Stimulated activated CD8-positive, alpha-beta memory T cell treated with anti-CD3 and anti-CD28 coated beads, Interleukin-12 subunit alpha, Interleukin-12 subunit beta, amount 100 ng/mL, for 4 hours (primary cell): ENCODE results near the gene TMEM158.

Experiments used
- DNase-seq: peaks from one replicate; pipeline ENCODE4 v3.0.0-alpha.2; 2020; ENCODE audit warnings: low read depth

TMEM158 gene

GRCh38 chr3:45232521-45232920 lies 6.4 kb upstream of the TMEM158 start:
- no peak for DNase-seq

- no peak for DNase-seq
Observed at GRCh38 chr3:45227946-45228345, 1.9 kb upstream of the TMEM158 start.

GRCh38 chr3:45227071-45227820 lies 1.2 kb upstream of the TMEM158 start:
- no peak for DNase-seq

- DNase-seq, result no peak
Observed at GRCh38 chr3:45225465-45226205, 452 bp downstream of the TMEM158 start.

DNA sequence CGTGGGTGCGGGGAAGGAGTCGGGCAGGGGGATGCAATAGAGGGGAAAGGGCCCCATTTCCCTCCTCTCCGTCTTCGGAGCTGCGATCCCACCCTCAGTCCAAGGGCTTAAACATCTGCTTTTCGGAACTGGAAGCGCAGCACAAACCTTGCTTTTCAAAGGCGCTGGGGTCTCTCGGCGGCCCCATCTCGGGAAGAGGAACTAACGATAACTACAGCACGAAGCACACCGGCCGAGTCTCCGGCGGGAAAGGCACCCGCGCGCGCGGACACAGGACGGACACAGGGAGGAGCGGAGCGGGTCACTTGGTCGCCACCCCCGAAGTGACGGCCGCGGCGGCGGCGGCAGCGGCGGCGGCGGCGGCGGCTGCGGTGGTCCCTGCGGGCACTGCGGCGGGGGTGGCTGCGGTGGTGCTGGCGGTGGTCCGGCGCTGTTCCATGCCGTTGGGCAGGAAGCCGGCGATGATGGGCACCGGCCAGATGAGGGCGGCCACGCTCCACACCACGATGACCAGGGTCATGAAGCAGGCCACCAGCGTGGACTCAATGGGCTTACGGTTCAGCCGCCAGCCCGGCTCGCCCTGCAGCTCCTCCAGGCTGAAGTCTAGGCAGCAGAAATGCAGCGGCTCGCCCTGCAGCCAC lies 1.1 kb downstream of the TMEM158 start:
- no peak for DNase-seq

DNA sequence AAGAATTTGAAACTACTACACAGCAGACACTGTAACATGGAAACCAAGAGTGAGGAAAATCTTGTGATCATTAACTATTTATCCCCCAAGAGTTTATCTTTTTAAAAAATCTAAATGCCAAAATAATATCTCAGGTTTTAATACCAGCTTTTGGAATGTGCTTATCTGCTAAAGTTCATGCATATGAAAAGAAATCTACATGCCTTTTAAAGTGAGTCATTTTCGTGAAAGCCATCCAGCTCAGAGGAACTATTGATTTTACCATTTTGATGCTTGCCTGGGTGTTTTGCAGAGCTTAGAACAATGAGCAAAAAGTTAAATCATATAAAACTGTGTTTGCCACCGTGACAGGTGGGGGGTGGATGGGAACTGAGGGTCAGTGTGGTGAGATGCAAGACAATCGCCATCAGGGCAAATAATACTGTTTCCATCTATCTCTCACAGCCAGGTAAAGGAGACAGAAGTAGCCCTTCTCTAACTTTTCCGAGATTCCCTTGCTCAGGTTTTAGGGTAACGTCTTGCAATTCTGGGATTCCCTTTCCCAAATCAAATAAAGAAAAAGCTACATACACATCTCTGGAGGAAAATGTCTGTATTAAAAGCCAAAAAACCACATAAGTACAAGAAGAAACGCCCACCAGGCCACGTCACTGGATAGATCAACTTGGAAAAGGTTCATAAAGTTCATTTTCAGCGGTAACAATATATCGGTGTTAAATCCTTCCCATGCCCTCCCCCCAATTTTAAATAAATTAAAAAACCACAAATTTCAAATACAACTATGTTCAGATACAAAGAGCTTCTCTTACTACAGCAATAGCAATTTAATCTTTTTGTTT lies 2.0 kb downstream of the TMEM158 start:
- no peak for DNase-seq

DNA sequence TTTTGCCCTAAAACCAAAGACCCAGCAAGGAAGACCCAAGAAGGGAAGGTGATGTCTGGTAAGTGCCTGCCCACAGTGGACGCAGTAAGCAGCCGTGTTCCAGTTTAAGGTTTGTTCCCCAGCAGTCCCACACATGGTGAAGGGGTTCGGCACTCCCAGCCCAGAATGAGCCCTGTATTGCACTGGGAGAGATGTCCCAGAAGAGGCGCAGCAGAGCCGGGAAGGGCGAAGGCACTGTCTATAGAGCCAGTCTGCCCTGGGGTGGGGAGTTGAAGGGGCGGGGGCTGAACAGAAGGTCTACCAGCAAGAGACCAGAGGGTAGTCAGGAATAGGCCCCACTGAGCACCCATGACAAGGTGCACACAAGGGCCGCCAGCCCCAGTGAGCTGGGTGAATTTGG lies 6.4 kb downstream of the TMEM158 start:
- no peak for DNase-seq

- DNase-seq, result no peak
Observed at GRCh38 chr3:45218578-45219390, 7.3 kb downstream of the TMEM158 start.

GRCh38 chr3:45216021-45216609 lies 10.0 kb downstream of the TMEM158 start:
- DNase-seq, result no peak

GRCh38 chr3:45215466-45215865 lies 10.6 kb downstream of the TMEM158 start:
- DNase-seq, result no peak

DNA sequence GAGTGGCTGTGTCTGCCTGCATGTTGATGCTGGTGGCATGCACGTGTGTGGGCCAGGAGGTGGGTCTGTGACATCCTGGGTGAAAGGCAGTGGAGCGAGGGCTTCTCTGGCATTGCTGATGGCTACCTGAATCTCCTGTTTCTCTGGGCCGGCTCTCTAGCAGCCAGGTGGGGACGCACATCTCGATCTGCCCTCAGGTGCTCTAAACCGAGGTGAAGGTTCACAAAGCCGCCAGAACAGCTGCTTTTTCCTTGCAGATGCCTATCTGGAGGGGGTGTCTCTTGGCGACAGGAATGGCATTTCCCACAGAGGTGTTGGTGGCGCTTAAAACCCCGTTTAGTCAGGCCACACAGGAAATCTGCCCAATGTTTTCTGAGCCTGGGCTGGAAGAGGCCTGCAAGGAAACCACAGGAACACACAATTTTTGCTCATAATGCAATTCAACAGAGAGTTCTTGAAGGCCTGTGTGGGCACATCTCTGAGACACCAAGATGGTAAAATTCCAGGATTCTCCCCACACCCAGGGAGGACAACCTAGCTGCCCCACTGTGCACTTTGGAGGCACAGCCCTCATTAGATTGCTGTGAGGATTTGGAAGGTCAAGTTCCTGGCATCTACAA lies 11.9 kb downstream of the TMEM158 start:
- no peak for DNase-seq

DNA sequence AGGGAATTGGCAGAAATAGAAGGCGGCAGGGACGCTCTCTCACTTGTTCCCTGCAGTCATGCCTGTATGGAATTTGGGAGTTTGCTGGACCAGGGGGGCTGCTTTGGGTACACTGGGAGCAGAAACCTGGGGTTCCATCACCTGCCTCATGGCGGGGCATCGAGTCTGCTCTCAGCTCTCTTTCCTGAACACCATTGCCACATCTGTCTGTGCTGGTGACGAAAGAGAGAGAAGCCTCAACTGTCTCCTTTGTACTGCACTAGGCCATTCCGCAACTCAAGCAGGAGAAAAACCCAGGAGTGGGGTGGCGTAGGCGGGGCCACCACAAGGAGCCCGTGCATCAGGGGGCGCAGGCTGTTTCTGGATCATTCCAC lies 14.0 kb downstream of the TMEM158 start:
- DNase-seq, result no peak

DNA sequence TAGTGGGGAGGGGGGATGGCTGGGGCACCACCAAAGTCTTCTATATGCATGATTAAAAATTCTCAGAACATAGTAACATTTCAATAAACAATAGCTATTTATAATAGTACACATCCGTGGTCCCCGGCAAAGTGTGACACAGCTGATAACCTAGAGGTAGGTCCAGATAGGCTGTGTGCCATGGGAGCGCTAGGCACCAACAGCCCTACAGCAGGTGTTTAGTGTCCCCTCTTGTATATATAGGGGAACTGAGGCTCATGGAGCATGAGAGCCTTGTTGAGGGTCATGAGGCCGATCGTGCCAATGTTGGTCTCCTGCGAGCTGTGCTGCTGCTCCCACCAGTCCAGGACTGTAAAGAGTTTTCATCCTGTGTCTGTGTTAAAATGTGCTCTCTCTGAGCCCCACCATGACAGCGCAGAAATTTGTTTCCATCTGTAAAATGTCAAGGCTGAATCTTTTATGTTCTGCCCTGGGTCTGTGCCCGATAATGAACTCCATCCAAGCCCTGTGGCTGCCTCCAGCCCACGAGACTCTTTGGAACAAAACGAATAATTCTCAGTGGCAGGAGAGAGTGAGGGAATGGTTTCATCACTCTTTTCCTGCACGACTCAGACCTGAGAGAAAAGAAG lies 14.5 kb downstream of the TMEM158 start:
- no peak for DNase-seq

GRCh38 chr3:45210308-45211041 lies 15.6 kb downstream of the TMEM158 start:
- DNase-seq, result peak; percentile 55

DNA sequence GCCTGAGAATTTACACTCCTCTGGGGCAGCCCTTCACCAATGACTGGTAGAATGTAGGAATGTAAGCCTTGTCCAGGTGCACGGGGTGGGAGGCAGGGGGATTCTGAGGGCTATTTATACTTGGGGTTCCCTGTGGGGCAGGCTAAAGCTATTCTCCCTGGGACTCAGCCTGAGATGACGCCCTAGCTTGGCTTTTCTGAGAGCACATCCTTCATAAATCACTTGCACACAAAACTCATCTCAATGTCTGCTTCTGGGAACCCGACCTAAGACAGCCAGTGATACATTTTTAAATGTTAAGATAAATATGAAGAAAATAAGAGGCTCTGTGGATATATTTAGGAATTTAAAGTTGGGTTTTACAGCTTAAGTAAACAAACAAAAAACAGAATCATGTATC lies 16.6 kb downstream of the TMEM158 start:
- DNase-seq, result no peak

DNA sequence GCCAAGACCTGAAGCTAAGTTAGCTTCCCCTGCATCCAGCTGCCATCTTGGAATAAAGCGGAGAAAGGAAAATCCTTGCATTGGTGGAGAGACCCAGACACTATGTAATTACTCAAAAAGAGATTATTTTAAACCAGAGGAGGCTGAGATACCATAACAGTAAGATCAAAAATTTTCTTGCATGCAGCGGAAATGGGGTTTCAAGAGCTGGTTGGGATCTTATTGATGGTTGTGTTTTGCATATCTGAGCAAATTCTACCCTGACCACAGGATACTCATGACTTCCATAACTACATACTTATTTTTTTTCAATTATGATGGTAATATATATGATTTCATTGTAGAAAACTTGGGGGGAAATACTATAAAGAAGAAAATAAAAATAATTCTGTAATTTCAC lies 17.5 kb downstream of the TMEM158 start:
- no peak for DNase-seq

- no peak for DNase-seq
Observed at GRCh38 chr3:45207446-45207845, 18.6 kb downstream of the TMEM158 start.

DNA sequence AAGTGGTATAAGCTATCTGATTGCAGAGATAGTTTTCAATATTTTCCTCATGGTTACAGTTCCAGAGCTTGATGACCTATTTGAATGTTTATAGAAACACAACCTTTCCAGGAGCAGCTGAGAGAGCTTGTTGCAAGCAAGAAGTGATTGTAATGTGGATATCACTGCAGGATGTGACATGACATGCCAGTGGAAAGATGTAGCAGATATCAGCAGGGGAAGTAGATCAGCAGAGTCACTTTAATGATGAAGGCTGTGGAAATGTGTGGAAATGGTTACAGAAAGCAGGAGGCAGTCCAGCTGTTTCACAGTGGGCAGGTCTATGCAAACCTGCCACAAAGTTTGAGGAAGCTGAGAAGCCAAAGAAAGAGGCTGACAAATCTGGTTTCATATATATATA lies 21.0 kb downstream of the TMEM158 start:
- no peak for DNase-seq

DNA sequence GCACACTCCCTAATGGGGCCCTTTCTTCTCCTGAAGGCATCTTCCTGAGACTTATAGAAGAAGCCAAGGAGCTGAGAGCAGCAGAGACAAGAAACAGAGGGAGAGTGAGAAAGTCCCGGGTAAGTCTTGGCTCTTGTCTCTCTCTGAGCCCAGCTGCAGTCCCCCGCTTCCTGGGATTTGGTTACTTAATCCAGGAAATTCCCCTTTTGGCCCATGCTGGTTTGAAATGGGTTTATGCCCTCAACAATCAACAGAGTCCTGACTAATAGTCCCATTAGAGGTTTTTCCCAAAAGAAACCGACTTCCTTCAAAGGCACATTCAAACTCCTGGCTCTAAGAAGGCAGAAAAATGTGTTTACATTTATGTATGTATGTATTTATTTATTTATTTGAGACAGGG lies 22.0 kb downstream of the TMEM158 start:
- no peak for DNase-seq
